Trophoblast cell (in vitro differentiated cells and primary cell): ENCODE results near the gene ME3.

Source experiments
- DNase-seq, 2 donors: peaks; one replicate each; pipeline ENCODE4 v3.0.0-alpha.2; 2016
- H2AFZ ChIP-seq: 2 replicates; pipeline ENCODE4 v1.6.1; 2013; ENCODE audit warnings: low read length, moderate library complexity, mild to moderate bottlenecking; ENCODE audit not compliant: insufficient read depth, poor library complexity
- H2AK5ac ChIP-seq: 2 replicates; pipeline ENCODE4 v1.6.1; 2013; ENCODE audit warnings: mild to moderate bottlenecking, low read length
- H2BK120ac ChIP-seq: 2 replicates; pipeline ENCODE4 v1.6.1; 2013; ENCODE audit warnings: low read length, mild to moderate bottlenecking, moderate library complexity; ENCODE audit not compliant: insufficient read depth, poor library complexity
- H2BK12ac ChIP-seq: 2 replicates; pipeline ENCODE4 v1.6.1; 2013; ENCODE audit warnings: mild to moderate bottlenecking, low read length, moderate library complexity
- H2BK5ac ChIP-seq: 2 replicates; pipeline ENCODE4 v1.6.1; 2013; ENCODE audit warnings: low read length, low read depth, moderate library complexity, mild to moderate bottlenecking; ENCODE audit not compliant: poor library complexity
- H3K14ac ChIP-seq: 2 replicates; pipeline ENCODE4 v1.6.1; 2013; ENCODE audit warnings: mild to moderate bottlenecking, low read length
- H3K18ac ChIP-seq: 2 replicates; pipeline ENCODE4 v1.6.1; 2013; ENCODE audit warnings: mild to moderate bottlenecking, low read length
- H3K23ac ChIP-seq: 2 replicates; pipeline ENCODE4 v1.6.1; 2013; ENCODE audit warnings: low read length
- H3K27ac ChIP-seq: 2 replicates; pipeline ENCODE4 v1.5.1; 2013; ENCODE audit warnings: low read depth, mild to moderate bottlenecking, inconsistent platforms, low read length, moderate library complexity
- H3K27me3 ChIP-seq: 2 replicates; pipeline ENCODE4 v1.6.1; 2013; ENCODE audit warnings: inconsistent platforms, mild to moderate bottlenecking, low read length, moderate library complexity; ENCODE audit not compliant: insufficient read depth
- H3K36me3 ChIP-seq, 2 experiments: 1 replicate in 1 of 2; 2 replicates in 1 of 2; pipeline ENCODE4 v1.6.1; 2013; ENCODE audit warnings: low read length in 2 of 2, mild to moderate bottlenecking in 2 of 2, moderate library complexity in 1 of 2; ENCODE audit not compliant: insufficient read depth in 2 of 2, control insufficient read depth in 1 of 2
- H3K4ac ChIP-seq: 2 replicates; pipeline ENCODE4 v1.6.1; 2013; ENCODE audit warnings: low read depth, mild to moderate bottlenecking, low read length, moderate library complexity
- H3K4me1 ChIP-seq, 2 experiments: 1 replicate in 1 of 2; 2 replicates in 1 of 2; pipeline ENCODE4 v1.6.1; 2013; ENCODE audit warnings: low read length in 2 of 2, mild to moderate bottlenecking in 2 of 2, moderate library complexity in 1 of 2; ENCODE audit not compliant: insufficient read depth in 2 of 2, control insufficient read depth in 1 of 2
- H3K4me2 ChIP-seq: 2 replicates; pipeline ENCODE4 v1.6.1; 2013; ENCODE audit warnings: inconsistent platforms, mild to moderate bottlenecking, low read length, moderate library complexity
- H3K4me3 ChIP-seq: 2 replicates; pipeline ENCODE4 v1.5.1; 2013; ENCODE audit warnings: mild to moderate bottlenecking, low read depth, low read length, inconsistent platforms
- H3K79me1 ChIP-seq: one replicate; pipeline ENCODE4 v1.6.1; 2013; ENCODE audit warnings: low read length
- H3K79me2 ChIP-seq: 2 replicates; pipeline ENCODE4 v1.6.1; 2013; ENCODE audit warnings: low read length, mild to moderate bottlenecking; ENCODE audit not compliant: control insufficient read depth, insufficient read depth, poor library complexity
- H3K9ac ChIP-seq: 2 replicates; pipeline ENCODE4 v1.6.1; 2013; ENCODE audit warnings: mild to moderate bottlenecking, low read length
- H3K9me3 ChIP-seq: 2 replicates; pipeline ENCODE4 v1.6.1; 2013; ENCODE audit warnings: low read depth, mild to moderate bottlenecking, control low read depth, inconsistent platforms, low read length; ENCODE audit not compliant: insufficient read depth
- H4K12ac ChIP-seq: 2 replicates; pipeline ENCODE4 v1.6.1; 2013; ENCODE audit warnings: low read depth, mild to moderate bottlenecking, low read length, moderate library complexity
- H4K8ac ChIP-seq: 2 replicates; pipeline ENCODE4 v1.6.1; 2013; ENCODE audit warnings: low read depth, mild to moderate bottlenecking, low read length, moderate library complexity
- H4K91ac ChIP-seq: one replicate; pipeline ENCODE4 v1.6.1; 2013; ENCODE audit warnings: low read depth, mild to moderate bottlenecking, low read length, moderate library complexity
- WGBS: extraction: QIAGEN DNeasy Blood & Tissue Kit; methylation state at CpG from one replicate; pipeline ENCODE4 v1.1.7; 2013; ENCODE audit warnings: missing lambda C conversion rate; ENCODE audit not compliant: insufficient read length, insufficient coverage; ENCODE audit errors: extremely low coverage; 5-methylcytosine and 5-hydroxymethylcytosine counted together

The ME3 gene

DNA sequence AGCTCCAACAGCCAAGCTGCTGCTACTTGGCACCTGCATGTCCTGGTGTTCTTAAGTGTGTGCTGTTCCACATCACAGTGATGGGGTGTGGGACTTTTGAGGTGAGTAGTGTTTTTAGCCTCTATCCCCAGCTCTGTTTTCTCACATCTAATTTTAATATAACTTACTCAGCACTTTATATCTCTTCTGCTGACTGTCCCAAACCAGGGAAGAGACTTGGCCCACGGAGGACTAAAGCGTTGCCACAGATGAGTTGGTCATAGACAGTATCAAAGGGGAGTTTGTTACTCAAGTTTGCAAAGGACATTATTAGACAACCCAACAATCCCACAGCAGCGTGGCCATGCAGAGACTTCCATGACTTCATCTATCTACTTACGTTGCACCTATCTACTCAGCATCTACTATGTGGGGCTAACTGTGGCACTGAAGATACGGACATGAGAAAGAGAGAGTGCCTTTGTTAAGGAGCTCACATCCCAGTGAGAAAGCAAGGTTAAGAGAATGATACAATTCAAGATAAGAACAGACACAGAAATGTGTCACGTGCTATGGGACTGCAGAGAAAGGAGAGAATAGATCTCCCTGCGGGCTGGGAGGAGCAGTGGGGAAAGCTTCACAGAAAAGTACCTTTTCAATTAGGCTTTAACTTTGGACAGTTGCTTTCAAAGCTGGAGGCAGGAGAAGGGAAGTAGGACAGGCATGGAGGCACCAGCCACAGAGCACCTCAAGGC lies 82.4 kb downstream of the ME3 start:
- Histone ChIP-seq H3K79me2 (peaks cover 1% of the 10 kb centered on the region), H4K8ac (no peak overlapping the region), H3K18ac (no peak overlapping the region), H3K4me2 (no peak overlapping the region), H3K27ac (no peak overlapping the region), H4K91ac (peak overlapping the region; percentile 30), H3K4me3 (peak overlapping the region; percentile 26), H3K36me3 (no peaks in the 10 kb centered on the region), H3K79me1 (peaks cover 8% of the 10 kb centered on the region), H3K27me3 (no peaks in the 10 kb centered on the region), H3K9ac (no peak overlapping the region), H3K14ac (no peak overlapping the region), H4K12ac (no peak overlapping the region), H2BK12ac (no peak overlapping the region), H2BK120ac (no peak overlapping the region), H3K9me3 (no peaks in the 10 kb centered on the region), H3K4ac (no peak overlapping the region), H3K4me1 (peaks cover 20 to 25% of the 10 kb centered on the region in 2 experiments), H2AFZ (no peak overlapping the region), H2BK5ac (no peak overlapping the region), H3K23ac (no peak overlapping the region), H2AK5ac (peak overlapping the region; percentile 66)
- WGBS = no CpG with 5 or more reads among the region's 7 CpGs
- peak in 1 of 2 donors; percentile 33 for DNase-seq

- no peaks in the 10 kb centered on the region for H3K9me3 ChIP-seq
- H3K9ac ChIP-seq = no peak overlapping the region
- H3K4ac ChIP-seq = no peak overlapping the region
- no peak overlapping the region for H2BK120ac ChIP-seq
- H4K12ac ChIP-seq = no peak overlapping the region
- no peak for DNase-seq
- H3K36me3 ChIP-seq = no peaks in the 10 kb centered on the region
- H3K14ac ChIP-seq = no peak overlapping the region
- no peak overlapping the region for H3K4me3 ChIP-seq
- no peak overlapping the region for H3K27ac ChIP-seq
- H3K18ac ChIP-seq = no peak overlapping the region
- no peak overlapping the region for H2AFZ ChIP-seq
- no peak overlapping the region for H3K4me2 ChIP-seq
- peaks cover 8% of the 10 kb centered on the region for H3K79me1 ChIP-seq
- peaks cover 18 to 23% of the 10 kb centered on the region in 2 experiments for H3K4me1 ChIP-seq
- H3K23ac ChIP-seq = no peak overlapping the region
- H2BK5ac ChIP-seq = no peak overlapping the region
- no peak overlapping the region for H2BK12ac ChIP-seq
- no peak overlapping the region for H2AK5ac ChIP-seq
- no peak overlapping the region for H4K91ac ChIP-seq
- H3K27me3 ChIP-seq = no peaks in the 10 kb centered on the region
- no peak overlapping the region for H4K8ac ChIP-seq
- H3K79me2 ChIP-seq = peaks cover 1% of the 10 kb centered on the region
These were observed 83.2 kb downstream of the ME3 start for GRCh38 chr11:86589204-86589603.

- H3K27me3 ChIP-seq = no peaks in the 10 kb centered on the region
- no peaks in the 10 kb centered on the region for H3K9me3 ChIP-seq
- no peak overlapping the region for H3K23ac ChIP-seq
- H2BK5ac ChIP-seq = peak overlapping the region; percentile 6
- no peak overlapping the region for H4K12ac ChIP-seq
- peak overlapping the region; percentile 23 for H3K4ac ChIP-seq
- H3K4me3 ChIP-seq = no peak overlapping the region
- peak overlapping the region; percentile 44 for H2BK120ac ChIP-seq
- peaks cover 1% of the 10 kb centered on the region for H3K79me2 ChIP-seq
- H3K36me3 ChIP-seq = no peaks in the 10 kb centered on the region
- H2AK5ac ChIP-seq = peak overlapping the region; percentile 56
- no peak overlapping the region for H3K9ac ChIP-seq
- peak overlapping the region; percentile 93 for H2BK12ac ChIP-seq
- peaks cover 18 to 23% of the 10 kb centered on the region in 2 experiments for H3K4me1 ChIP-seq
- H3K79me1 ChIP-seq = peaks cover 8% of the 10 kb centered on the region
- peak overlapping the region; percentile 87 for H3K18ac ChIP-seq
- peak overlapping the region; percentile 47 for H4K8ac ChIP-seq
- peak overlapping the region; percentile 68 for H4K91ac ChIP-seq
- H3K27ac ChIP-seq = peak overlapping the region; percentile 51
- no peak overlapping the region for H2AFZ ChIP-seq
- no peak overlapping the region for H3K4me2 ChIP-seq
- no peak for DNase-seq
- H3K14ac ChIP-seq = peak overlapping the region; percentile 66
- WGBS = no CpG with 5 or more reads among the region's 2 CpGs
These were observed 83.8 kb downstream of the ME3 start for GRCh38 chr11:86588566-86589090.

GRCh38 chr11:86587264-86588193 lies 84.9 kb downstream of the ME3 start:
- no peaks in the 10 kb centered on the region for H3K9me3 ChIP-seq
- H3K27me3 ChIP-seq = no peaks in the 10 kb centered on the region
- no peak for DNase-seq
- no peak overlapping the region for H4K8ac ChIP-seq
- no CpG with 5 or more reads among the region's 6 CpGs for WGBS
- H3K79me1 ChIP-seq = peaks cover 5% of the 10 kb centered on the region
- H2BK12ac ChIP-seq = no peak overlapping the region
- no peak overlapping the region for H2AFZ ChIP-seq
- H3K14ac ChIP-seq = no peak overlapping the region
- peaks cover 12 to 17% of the 10 kb centered on the region in 2 experiments for H3K4me1 ChIP-seq
- H4K91ac ChIP-seq = no peak overlapping the region
- no peaks in the 10 kb centered on the region for H3K36me3 ChIP-seq
- no peak overlapping the region for H3K18ac ChIP-seq
- H2AK5ac ChIP-seq = no peak overlapping the region
- no peak overlapping the region for H3K23ac ChIP-seq
- no peak overlapping the region for H2BK120ac ChIP-seq
- H3K79me2 ChIP-seq = peaks cover 1% of the 10 kb centered on the region
- H3K9ac ChIP-seq = no peak overlapping the region
- H3K27ac ChIP-seq = no peak overlapping the region
- H2BK5ac ChIP-seq = no peak overlapping the region
- no peak overlapping the region for H3K4ac ChIP-seq
- H3K4me3 ChIP-seq = no peak overlapping the region
- H4K12ac ChIP-seq = no peak overlapping the region
- no peak overlapping the region for H3K4me2 ChIP-seq
